Thoracic aorta (tissue), 2 donors: ENCODE data around the gene KIAA1671. TPM values are rescaled to one million over a fixed set of nuclear protein-coding genes. Genes with fewer than 3 reads are reported as not detected.

Experiments used
- ATAC-seq: fragments of 150-250 bp; one replicate; pipeline ENCODE4 v1.8.0; 2017; ENCODE audit warnings: low read depth; ENCODE audit not compliant: insufficient number of reproducible peaks, low FRiP score
- DNase-seq: peaks from one replicate; pipeline ENCODE4 v3.0.0-alpha.2; 2020; ENCODE audit warnings: low spot score
- H3K27ac ChIP-seq, 2 donors: fragments of 200-600 bp; sonication (generic); 1 replicate in 1 of 2; 2 replicates in 1 of 2; pipeline ENCODE4 v1.5.1; 2016; ENCODE audit warnings: mild to moderate bottlenecking in 2 of 2, moderate library complexity in 2 of 2
- H3K27me3 ChIP-seq: fragments of 200-600 bp; sonication (generic); replicated peaks from 2 replicates; pipeline ENCODE4 v1.6.0; 2016; ENCODE audit warnings: mild to moderate bottlenecking; ENCODE audit not compliant: insufficient read depth
- H3K36me3 ChIP-seq: fragments of 200-600 bp; sonication (generic); one replicate; pipeline ENCODE4 v1.5.1; 2016
- H3K4me1 ChIP-seq, 2 donors: fragments of 200-600 bp; sonication (generic); 1 replicate in 1 of 2; 2 replicates in 1 of 2; pipeline versions ENCODE4 v1.5.1 to v1.6.0; 2016; ENCODE audit warnings: low read depth in 2 of 2, mild to moderate bottlenecking in 1 of 2; ENCODE audit not compliant: control insufficient read depth in 1 of 2
- H3K4me3 ChIP-seq: fragments of 200-600 bp; sonication (generic); 2 replicates; pipeline ENCODE4 v1.5.1; 2016; ENCODE audit warnings: mild to moderate bottlenecking
- H3K9me3 ChIP-seq: fragments of 200-600 bp; sonication (generic); 2 replicates; pipeline ENCODE4 v1.5.1; 2016
- total RNA-seq, 2 donors: library from RNA; depleted of rRNA; stranded (reverse); fragments of >200 nt; gene quantifications; one replicate each; pipeline versions ENCODE4 v1.1.0 to v1.2.3, GENCODE V29; 2016
- TF ChIP-seq, protein P1 (sequence below): fragments of 200-600 bp; sonication (generic); IDR thresholded peaks from one replicate; pipeline ENCODE4 v1.5.1; 2019; ENCODE audit warnings: antibody characterized with exemption

Gene KIAA1671
- total RNA-seq, 2 donors from 2014 or later, result 57.8 to 86.8 TPM

GRCh38 chr22:25159028-25159427 lies 206.5 kb downstream of the KIAA1671 start:
- no peak overlapping the region for H3K4me3 ChIP-seq
- no peaks in the 10 kb centered on the region for H3K27me3 ChIP-seq
- H3K4me1 ChIP-seq, result peaks cover 13 to 28% of the 10 kb centered on the region in 2 donors
- no peaks in the 10 kb centered on the region for H3K36me3 ChIP-seq
- no peaks in the 10 kb centered on the region for H3K9me3 ChIP-seq
- DNase-seq (no peak), ATAC-seq (no peak)
- TF ChIP-seq, protein P1, sequence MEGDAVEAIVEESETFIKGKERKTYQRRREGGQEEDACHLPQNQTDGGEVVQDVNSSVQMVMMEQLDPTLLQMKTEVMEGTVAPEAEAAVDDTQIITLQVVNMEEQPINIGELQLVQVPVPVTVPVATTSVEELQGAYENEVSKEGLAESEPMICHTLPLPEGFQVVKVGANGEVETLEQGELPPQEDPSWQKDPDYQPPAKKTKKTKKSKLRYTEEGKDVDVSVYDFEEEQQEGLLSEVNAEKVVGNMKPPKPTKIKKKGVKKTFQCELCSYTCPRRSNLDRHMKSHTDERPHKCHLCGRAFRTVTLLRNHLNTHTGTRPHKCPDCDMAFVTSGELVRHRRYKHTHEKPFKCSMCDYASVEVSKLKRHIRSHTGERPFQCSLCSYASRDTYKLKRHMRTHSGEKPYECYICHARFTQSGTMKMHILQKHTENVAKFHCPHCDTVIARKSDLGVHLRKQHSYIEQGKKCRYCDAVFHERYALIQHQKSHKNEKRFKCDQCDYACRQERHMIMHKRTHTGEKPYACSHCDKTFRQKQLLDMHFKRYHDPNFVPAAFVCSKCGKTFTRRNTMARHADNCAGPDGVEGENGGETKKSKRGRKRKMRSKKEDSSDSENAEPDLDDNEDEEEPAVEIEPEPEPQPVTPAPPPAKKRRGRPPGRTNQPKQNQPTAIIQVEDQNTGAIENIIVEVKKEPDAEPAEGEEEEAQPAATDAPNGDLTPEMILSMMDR, result no peak
- H3K27ac ChIP-seq, result no peak overlapping the region

DNA sequence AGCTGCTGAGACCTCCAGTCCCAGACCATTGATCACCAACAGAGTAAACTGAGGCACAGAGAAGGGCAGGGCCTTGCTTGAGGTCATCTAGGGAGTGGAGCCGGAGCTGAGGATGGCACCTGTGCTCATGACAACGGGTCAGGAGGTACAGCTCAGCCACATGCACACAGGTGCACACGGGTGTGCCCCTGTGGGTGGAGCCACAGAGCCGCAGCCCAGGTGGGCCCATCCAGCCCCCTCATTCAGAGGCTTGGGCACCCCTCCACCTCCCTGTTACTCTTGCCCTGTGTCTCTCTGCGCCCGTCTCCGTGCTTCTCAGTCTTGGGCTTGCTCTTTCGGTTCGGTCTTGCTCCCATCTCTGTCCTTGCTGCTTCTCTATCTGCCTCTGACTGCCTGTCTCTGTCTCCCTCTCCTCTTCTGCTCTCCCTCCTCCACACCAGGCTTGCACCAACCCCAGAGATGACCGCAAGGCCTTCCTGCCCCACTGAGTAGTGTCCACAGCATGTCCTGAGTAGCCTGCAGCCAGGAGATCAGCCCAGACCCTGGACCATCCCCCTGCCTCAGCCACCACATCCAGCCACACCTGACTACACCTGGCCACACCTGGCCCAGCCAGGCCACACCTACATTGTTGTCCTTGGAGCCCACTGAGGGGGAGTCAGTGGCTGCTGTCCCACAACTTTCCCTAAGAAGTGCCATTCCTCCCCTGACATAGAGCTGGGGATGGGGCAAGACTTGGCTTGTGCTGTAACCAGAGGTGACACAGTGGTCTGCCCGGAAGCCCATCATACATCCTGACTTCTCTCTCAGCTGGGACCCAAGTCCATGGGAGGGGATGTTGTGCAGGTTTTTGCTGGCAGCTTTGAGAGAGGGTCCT lies 207.8 kb downstream of the KIAA1671 start:
- TF ChIP-seq, protein P1, result no peak
- no peak overlapping the region for H3K27ac ChIP-seq

DNA sequence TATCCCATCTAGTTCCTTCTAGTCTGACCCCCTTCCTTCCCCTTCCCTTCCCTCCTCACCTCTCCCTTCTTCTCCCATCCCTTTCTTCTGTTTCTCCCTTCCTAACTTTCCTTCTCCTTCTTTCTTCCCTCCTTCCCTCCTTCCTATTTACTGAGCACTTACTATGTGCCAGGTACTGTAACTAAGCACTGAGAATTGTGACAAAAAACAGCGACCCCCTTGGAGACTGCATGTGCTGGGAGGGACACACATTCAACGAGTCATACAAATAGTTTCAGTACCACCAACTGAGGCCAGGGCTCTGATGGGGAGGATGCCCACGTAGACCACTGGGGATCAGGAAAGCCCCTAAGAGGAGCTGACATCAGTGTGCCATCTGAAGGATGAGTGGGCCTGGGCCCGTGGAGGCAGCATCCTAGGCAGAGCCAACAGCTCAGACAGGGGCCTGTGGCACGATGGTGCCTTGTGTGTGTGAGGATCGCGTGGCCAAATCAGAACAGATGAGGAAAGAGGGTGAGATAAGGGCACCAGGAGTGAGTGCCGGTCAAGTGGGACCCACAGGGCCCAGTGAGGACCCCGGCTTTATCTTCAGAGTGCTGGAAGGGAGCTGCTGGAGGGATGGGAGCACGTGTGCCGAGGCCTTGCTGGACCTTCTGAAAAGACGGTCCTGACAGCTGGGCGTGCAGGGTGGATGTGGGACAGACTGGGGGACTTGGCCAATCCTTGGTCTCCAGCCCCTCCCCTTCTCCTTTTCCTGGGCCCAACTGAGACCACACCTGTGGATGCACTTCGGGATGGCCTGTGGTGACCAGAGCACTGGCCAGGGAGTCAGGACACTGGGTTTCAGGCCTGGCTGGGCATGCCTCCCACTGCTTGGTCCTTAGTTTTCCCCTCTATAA lies 208.8 kb downstream of the KIAA1671 start:
- ATAC-seq (no peak), DNase-seq (no peak)
- H3K4me1 ChIP-seq, result peaks cover 12 to 32% of the 10 kb centered on the region in 2 donors
- no peak overlapping the region for H3K4me3 ChIP-seq
- no peaks in the 10 kb centered on the region for H3K36me3 ChIP-seq
- H3K9me3 ChIP-seq, result no peaks in the 10 kb centered on the region
- TF ChIP-seq, protein P1, result no peak
- H3K27ac ChIP-seq, result no peak overlapping the region
- no peaks in the 10 kb centered on the region for H3K27me3 ChIP-seq

More for the DNA sequence above, 207.8 kb downstream of the KIAA1671 start:
- Histone ChIP-seq H3K9me3 (no peaks in the 10 kb centered on the region), H3K36me3 (no peaks in the 10 kb centered on the region), H3K4me1 (peaks cover 12 to 25% of the 10 kb centered on the region in 2 donors), H3K27me3 (no peaks in the 10 kb centered on the region), H3K4me3 (no peak overlapping the region)
- ATAC-seq, result no peak
- no peak for DNase-seq

DNA sequence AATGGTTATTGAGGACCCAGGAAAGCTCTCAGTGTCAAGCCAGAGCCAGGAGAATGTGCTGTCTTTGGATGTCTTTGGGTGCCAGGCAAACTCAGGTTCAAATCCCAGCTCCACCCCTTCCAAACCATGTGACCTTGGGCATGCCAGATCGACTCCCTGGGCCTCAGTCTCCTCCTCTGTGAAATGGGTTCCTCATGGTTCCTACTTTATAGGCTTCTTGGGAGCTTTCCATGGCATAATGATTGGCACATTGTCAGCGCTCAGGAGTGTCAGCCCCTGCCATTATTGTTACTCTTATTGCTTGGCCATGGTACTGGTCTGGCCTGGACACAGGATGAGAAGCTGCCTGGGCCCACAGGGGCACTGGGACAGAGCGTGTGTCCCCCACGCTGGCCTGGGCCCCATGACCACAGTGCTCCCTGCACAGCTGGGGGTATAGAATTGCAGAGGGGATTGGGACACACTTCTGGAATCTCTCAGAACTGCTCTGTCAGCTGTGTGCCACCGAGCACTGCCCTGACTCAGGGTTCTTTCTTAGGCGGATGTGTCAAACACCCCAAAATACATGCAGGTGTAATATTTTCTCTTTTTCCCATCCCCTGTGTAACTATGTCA lies 209.5 kb downstream of the KIAA1671 start:
- Histone ChIP-seq H3K4me3 (no peak overlapping the region), H3K4me1 (peaks cover 12 to 40% of the 10 kb centered on the region in 2 donors), H3K9me3 (no peaks in the 10 kb centered on the region), H3K27ac (no peak overlapping the region), H3K27me3 (no peaks in the 10 kb centered on the region), H3K36me3 (no peaks in the 10 kb centered on the region)
- TF ChIP-seq, protein P1, result no peak
- DNase-seq, result no peak
- no peak for ATAC-seq
